Body of pancreas (tissue), 4 donors: ENCODE data around the gene REG4.
A peak's percentile ranks its signal among the peaks of the same experiment; 100 is the strongest.

Experiments used
- CTCF ChIP-seq, 7 experiments: fragments of 450-650 bp in 4 of 7; fragments of 200-600 bp in 3 of 7; sonication (generic) in 3 of 7; IDR thresholded peaks; one replicate each; pipeline ENCODE4 v1.5.1; 2016 to 2019; ENCODE audit warnings: antibody characterized with exemption in 7 of 7
- POLR2A ChIP-seq, 3 donors: fragments of 450-650 bp; IDR thresholded peaks; one replicate each; pipeline ENCODE4 v1.6.1; 2016; ENCODE audit warnings: antibody characterized with exemption in 3 of 3, mild to moderate bottlenecking in 2 of 3

- TF ChIP-seq CTCF (IDR thresholded peaks at IDR 0.05) = peak; percentile 72 to 88 (median 82)
- no peak for TF ChIP-seq POLR2A (IDR thresholded peaks at IDR 0.05)
These were observed 2.2 kb downstream of the REG4 start for GRCh38 chr1:119808972-119809550.
